NB4 (cell line): ENCODE data around the gene MED13L.
A peak's percentile ranks its signal among the peaks of the same experiment; 100 is the strongest.

Experiments used
- CTCF ChIP-seq: IDR thresholded peaks from one replicate; pipeline ENCODE4 v1.5.1; 2012; ENCODE audit warnings: low read depth, low read length
- MAX ChIP-seq: IDR thresholded peaks from 2 replicates; pipeline ENCODE4 v1.6.1; 2011; ENCODE audit warnings: low read depth, low read length
- MYC ChIP-seq: IDR thresholded peaks from 2 replicates; pipeline ENCODE4 v1.6.1; 2011; ENCODE audit warnings: low read depth, low read length
- POLR2A ChIP-seq: IDR thresholded peaks from 2 replicates; pipeline ENCODE4 v1.6.1; 2011; ENCODE audit warnings: mild to moderate bottlenecking; ENCODE audit not compliant: insufficient read length; ENCODE audit errors: extremely low read depth

GRCh38 chr12:116302166-116303058, 24.9 kb upstream of the MED13L start:
- no peak for TF ChIP-seq POLR2A
- TF ChIP-seq CTCF = no peak
- 0 out of 2 replicates have a peak, but pooled peaks have one; percentile 10 for TF ChIP-seq MAX
- TF ChIP-seq MYC = no peak; the same call in 1 of the 2 replicates
